ENCODE results near the gene NEDD4L.

DNA sequence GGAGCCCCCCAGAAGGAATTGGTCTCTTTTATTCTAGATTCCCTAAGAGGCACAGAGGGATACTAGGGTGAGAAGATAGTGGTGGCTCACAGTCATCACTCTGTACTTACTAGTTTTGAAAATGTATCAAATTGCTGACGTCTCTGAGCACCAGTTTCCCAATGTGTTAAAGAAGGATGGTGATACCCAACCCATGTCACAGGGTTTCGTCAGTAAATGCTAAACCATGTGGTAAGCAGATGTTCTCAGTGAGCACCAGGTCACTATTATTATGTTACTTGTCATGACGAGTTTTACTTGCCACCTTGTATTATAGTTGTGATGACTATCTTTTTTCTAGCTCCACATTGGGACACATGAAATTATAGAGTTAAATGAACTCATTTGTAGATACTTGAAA lies 54.7 kb downstream of the NEDD4L start:
- TF ChIP-seq ELF4 (IDR thresholded peaks at IDR 0.05) (no peak), NFRKB (IDR thresholded peaks at IDR 0.05) (no peak), HDGF (IDR thresholded peaks at IDR 0.05; ENCODE audit: borderline replicate concordance) (no peak), TARDBP (IDR thresholded peaks at IDR 0.05) (no peak), CTBP1 (IDR thresholded peaks at IDR 0.05; ENCODE audit: borderline replicate concordance) (no peak), BHLHE40 (IDR thresholded peaks at IDR 0.05; ENCODE audit: borderline replicate concordance) (no peak), FOXK2 (IDR thresholded peaks at IDR 0.05) (no peak)
- TF ChIP-seq, protein P1, sequence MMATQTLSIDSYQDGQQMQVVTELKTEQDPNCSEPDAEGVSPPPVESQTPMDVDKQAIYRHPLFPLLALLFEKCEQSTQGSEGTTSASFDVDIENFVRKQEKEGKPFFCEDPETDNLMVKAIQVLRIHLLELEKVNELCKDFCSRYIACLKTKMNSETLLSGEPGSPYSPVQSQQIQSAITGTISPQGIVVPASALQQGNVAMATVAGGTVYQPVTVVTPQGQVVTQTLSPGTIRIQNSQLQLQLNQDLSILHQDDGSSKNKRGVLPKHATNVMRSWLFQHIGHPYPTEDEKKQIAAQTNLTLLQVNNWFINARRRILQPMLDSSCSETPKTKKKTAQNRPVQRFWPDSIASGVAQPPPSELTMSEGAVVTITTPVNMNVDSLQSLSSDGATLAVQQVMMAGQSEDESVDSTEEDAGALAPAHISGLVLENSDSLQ (IDR thresholded peaks at IDR 0.05), result no peak
